GM19455 (cell line): ENCODE measurements around the gene SPHK2.
A peak's percentile ranks its signal among the peaks of the same experiment; 100 is the strongest.
"Not testable (repeated sequence)": the region's sequence is repeated elsewhere in the genome, so short reads cannot be mapped to it uniquely, and the experiment has no call there.

Source experiments
- ATAC-seq: cut with Tn5 transposase; IDR thresholded peaks from one replicate; pipeline ENCODE4 v1.9.1; 2021; ENCODE audit not compliant: unreplicated experiment

The SPHK2 gene

DNA sequence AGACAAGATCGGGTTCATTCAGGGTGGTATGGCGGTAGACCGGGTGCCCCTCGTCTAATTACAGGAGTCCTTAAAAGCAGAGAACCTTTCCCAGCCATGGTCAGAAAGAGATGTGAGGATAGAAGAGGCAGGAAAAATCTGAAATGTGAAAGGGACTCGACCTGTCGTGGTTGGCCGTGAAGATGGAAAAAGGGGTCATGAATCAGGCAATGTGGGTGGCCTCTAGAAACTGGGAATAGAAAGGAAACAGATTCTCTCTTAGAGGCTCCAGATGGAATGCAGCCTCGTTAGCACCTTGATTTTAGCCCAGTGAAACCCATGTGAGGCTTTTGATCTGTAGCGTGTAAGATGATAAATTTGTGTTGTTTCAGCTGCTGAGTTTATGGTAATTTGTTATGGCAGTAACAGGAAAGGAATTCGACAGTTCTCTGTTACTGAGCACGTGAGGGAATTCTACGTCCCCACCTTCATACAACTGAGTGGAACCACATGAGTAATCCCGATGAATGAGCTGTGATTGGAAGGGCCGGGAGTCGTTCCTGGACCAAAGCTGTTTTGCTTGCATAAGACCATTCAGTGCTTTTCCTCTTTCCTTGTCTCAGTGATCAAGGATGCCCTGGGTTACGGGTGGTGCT lies 37.7 kb downstream of the SPHK2 start:
- ATAC-seq = no peak

DNA sequence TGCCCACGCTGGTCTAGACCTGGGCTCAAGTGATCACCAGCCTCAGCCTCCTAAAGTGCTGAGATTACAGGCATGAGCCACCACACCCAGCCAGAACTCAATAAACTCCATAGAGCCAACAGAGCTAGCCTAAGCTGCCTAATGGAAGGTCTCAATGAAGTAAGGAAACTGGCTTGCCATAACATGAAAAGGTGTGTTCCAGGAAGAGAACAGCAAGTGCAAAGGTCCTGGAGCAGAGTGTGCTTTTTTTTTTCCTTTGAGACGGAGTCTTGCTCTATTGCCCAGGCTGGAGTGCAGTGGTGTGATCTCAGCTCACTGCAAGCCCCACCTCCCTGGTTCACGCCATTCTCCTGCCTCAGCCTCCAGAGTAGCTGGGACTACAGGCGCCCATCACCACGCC lies 38.5 kb downstream of the SPHK2 start:
- not testable (repeated sequence) for ATAC-seq

DNA sequence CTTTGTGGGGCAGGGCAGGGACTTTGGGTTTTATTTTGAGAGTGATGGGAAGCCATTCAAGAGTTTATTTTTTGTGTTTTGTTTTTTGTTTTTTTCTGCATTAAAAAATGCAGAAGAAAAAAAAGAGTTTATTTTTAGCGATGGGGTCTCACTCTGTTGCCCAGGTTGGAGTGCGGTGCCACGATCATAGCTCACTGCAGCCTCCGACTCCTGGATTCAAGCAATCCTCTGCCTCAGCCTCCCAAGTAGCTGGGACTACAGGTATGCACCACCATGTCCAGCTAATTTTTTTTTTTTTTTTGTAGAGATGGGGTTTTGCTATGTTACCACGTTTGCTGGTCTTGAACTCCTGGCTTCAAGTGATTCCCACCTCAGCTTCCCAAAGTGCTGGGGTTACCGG lies 39.2 kb downstream of the SPHK2 start:
- no peak for ATAC-seq

DNA sequence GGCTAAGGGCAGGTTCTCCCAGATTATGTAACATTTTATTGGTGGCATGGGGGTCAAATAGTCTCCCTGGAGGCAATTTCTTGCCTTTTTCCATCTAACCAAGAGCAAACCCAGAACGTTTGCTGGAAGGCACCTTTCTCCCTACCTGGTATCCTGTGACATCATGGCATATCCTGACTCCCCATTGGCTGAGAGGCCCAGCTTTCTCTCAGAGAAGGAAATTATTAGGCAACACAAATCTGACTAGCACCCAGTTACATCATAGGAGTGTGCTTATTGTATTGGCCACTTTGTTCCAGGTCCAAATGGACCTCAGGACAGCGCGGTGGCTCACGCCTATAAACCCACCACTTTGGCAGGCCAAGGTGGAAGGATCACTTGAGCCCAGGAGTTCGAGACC lies 40.5 kb downstream of the SPHK2 start:
- no peak for ATAC-seq

DNA sequence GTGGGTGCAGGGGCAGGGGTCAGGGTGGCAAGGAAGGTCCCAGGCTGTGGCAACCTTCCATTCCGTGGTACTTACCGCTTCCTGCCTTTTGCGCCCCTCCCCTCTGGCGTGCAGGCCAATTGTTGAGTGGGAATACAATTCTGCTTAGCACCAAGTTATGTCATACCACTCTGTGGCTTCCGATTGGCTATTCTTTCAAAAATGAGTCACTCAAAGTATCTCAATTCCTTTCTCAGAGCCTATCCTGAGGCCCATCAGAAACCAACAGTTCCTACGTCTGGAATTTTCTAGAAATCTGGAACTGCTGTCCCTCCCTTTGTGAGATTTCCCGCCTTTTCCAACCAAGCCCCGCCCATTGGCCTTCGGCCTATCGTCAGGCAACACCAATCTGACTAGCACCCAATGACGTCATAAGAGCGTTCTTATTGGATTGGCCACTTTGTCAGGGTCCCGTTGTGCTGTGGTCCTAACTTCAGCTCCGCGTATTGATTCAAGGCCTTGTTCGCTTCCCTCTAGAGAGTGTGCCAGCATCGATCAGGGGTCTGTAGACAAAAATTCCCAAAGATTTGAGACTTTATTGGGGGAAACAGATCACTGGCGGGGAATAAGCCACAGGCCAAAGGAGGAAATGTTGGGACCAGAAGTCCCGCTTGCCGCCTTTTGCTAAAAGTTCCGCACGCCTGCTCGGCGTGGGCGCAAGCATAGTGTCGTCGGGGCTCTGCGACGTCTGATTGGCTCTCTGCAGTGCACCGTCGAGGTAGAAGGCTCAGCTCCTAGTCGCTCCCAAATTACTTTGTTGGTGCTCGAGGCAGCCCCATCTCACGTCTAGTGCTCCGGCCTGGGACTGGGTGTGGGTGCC lies 41.8 kb downstream of the SPHK2 start:
- peak; percentile 75 for ATAC-seq

- no peak for ATAC-seq
These were observed 42.4 kb downstream of the SPHK2 start for GRCh38 chr19:48661711-48662090.

DNA sequence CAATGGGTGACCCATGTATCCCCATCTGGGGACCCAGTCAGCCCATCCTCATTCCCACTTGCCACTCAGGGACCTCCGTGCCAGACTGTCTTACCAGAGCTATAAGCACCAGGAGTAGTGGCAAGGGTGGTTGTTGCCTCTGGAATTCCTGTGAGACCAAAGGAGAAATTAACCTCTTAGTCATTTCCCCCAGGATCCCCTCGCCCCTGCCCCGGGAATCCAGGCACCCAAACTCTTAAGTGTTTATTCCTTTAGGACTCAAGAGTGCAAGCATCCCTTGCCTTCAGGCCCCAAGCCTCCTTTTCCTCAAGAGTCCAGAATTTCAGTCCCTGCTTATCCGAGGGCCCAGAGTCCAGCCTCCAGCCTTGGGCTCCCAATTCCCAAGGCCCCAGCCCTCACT lies 44.4 kb downstream of the SPHK2 start:
- ATAC-seq = no peak

DNA sequence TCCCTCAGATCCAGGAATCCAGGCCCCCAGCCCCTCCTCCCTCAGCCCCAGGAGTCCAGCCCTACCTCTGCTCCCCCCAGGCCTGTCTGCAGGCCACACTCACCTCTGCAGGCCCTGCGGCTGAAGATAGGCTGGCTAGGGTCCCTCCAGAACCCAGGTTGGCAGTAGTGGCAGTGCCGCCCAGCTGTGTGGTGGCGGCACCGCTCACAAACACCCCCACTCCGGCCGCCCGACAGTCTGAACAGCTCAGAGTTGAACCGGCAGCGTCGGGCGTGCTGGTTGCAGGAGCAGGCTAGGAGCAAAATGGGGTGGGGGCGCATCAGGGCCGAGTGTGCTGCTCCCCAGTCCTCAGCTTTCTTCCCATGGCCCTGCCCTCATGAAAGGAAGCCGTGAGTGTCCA lies 45.2 kb downstream of the SPHK2 start:
- no peak for ATAC-seq

DNA sequence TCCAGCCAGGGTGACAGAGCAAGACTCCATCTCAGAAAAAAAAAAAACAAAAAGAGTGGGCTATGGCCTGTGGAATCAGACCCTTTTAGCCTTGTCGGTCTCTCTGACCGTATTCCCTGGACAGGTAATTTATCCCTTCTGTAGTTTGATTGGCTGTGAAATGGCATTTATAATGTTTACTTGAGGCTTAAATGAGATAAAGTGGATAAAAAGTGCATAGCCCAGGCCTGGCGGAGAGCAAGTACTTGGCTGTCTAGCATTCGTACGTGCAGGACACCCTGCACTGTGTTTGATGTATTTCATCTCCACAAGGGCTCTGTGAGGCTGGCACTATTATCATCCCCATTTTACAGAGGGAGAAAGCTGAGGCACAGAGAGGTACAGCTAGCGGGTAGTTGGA lies 46.5 kb downstream of the SPHK2 start:
- no peak for ATAC-seq

DNA sequence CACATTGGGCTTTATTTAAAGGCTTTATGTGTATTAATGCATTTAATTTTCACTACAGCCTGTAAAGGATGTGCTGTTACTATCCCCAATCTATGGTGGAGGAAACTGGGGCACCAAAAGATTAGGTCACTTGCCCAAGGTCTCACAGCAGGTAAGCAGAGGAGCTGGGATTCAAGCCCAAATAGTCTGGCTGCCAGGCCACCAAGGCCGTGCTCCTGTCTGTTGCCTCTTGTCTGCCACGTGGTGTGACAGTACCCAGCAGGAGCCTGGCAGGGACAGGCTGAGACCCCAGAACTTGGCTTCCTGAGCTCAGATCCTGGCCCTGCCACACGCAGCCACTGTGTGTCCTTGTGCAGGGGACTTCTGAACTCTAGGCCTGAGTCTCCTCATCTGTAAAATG lies 49.0 kb downstream of the SPHK2 start:
- no peak for ATAC-seq

- ATAC-seq = no peak
These were observed 49.5 kb downstream of the SPHK2 start for GRCh38 chr19:48668761-48669160.

DNA sequence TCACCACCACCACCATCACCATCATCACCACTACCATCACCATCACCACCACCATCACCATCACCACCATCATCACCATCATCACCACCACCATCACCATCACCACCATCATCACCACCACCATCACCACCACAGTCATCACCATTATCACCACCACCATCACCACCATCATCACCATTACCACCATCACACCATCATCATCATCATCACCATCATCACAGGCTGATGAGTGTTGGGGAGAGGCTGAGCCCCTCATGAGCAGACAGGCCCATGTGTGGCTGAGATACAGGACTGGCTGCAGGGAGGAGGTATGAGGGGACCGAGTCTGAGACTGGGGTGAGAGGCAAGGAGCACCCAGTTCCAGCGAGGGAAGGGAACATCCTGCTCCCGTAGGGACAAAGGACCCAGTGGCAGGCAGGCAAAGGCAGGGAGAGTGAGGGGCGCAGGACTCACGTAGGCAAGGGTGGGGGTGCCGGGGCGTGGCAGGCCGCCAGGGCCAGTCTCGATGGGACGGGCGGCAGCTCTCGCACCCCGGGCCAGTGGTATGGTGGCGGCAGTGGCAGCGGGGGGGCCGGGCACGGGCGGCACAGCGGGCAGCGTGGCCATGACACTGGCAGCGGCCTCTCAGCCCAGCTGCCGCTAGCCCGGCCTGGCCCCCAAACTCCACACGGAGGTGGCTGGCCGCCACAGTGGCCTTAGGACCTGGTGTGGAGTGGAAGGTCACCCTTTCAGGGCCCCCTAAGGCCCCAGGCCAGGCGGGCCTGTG lies 50.8 kb downstream of the SPHK2 start:
- no peak for ATAC-seq

DNA sequence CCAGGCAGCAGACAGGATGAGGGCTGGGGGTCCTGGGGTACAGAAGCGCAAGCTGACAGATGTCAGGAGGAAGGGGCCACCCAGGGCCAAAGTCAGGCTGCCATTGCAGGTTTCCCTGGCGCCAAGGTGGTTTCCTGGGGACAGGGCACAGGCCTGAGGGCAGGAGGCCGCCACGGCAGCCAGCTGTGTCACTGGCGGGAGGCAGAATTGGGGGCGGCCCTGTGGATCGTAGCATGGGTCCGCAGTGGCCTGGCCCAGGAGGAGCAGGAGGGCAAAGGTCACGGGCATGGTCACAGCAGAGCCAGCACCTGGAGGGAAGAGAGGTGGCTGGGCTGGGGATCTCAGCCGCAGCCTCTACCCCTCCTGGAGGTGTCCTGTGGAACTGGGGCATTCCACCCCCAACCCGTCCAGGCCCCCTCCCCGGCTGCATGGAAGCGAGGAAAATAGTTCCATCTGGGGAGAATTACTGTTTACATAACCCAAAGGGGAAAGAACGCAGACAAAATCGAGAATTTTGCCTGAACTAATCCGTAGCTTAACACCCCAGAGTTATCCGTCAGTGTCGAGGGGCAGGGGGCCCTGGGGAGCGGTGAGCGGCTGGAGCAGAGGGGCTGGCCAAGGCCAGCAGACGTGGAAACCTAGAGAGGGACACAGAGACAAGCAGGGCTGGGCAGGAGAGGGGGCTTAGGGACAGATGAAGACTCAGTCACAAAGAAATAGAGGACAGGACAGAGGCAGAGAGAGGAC lies 51.6 kb downstream of the SPHK2 start:
- ATAC-seq = no peak

DNA sequence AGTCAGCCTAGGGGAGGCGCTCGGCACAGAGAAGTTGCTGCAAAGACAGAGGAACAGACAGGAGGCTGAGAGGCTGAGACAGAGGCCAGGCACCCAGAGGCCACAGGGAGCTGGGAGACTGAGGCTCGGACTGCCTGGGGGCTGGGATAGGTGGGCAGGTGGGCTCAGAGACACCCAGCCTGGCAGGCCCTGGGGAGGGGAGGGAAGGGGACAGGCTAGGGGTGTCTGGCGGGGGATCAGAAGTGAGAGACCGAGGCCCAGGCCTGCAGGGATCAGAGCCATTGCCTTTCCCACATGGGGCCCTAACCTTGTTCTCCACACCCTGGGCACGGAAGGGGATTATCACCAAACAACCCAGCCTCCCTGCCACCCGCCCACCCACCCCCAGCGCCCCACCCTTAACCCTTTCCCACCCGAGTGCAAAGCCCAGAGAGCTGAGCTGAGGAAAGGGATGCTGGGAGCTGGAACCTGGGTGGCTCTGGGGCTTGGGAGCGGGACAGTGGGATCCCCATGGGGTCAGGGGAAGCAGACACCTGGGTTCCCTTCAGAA lies 52.2 kb downstream of the SPHK2 start:
- no peak for ATAC-seq

DNA sequence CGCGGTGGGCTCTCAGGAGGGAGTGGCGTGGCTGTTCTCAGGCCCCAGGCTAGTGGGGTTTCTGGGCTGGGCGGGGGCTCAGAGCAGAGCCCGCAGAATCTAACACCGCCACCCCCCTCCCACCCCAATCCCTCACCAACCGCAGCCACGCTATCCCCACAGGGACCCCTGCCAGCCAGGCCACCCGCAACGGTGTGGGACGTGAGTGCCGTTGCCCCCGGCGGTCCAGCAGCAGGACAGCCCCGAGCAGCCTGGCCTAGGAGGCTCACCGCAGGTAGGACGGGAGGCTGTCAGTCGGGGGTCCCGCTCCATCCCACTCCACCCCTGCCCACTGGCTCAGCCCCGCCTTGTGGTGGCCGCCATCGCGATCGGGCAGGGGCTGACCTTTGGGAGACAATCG lies 53.7 kb downstream of the SPHK2 start, which contains the start of gene NTN5:
TSS of gene NTN5 (minus strand) at position 24 of the 400 bp plus-strand sequence. CDS start 2,031 bp downstream, outside the sequence.
- ATAC-seq = no peak

GRCh38 chr19:48673436-48674100 lies 54.3 kb downstream of the SPHK2 start:
- no peak for ATAC-seq

DNA sequence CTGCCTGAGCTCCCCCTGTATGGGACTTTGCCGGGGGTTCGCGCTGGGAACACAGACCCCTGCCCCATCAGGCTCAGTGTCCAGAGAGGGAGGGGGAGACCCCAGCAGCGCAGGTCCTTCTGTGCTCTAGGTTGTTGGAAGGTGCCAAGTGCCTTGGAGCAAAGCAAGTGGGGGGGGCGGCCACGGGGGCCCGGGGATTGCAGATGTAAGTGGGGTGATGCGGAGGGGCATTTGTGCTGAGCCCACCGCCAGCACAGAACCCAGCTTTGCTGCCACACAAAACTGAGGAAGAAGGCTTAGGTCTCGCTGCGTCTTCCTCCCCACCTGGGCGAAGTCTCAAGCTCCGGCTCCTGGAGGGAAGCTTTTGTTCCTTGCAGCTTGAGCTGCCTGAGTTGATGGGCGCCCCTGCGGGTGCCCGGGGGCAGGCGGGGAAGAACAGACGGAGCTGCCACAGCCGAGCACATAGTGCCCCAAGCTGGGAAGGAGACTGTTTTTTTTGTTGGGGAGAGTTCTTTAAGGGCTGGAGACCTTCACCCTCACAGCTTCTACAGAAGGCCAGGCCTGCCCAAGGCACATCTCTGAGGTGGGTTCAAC lies 55.0 kb downstream of the SPHK2 start:
- no peak for ATAC-seq

- ATAC-seq = no peak
These were observed 55.9 kb downstream of the SPHK2 start for GRCh38 chr19:48674921-48675824.

DNA sequence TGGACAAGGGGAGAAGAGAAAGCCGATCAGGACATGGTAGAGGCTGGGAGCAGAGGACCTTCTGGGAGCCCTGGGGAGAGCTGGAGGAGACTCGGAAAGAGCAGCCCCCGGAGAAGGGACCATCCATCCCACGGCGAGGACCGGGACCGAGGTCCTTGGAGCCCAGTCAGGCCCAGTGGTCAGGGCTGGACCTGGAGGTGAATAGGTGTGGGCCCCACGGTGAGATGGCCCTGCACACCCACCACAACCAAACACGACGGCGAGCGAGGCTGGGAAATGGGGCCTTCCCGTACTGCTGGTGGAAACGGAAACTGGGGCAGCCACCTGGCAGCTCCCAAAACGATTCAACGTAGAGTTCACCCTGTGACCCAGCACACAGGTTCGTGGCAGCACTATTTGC lies 57.2 kb downstream of the SPHK2 start:
- ATAC-seq = no peak
